ENCODE results near the gene KCNMB2. TPM values are rescaled to one million over a fixed set of nuclear protein-coding genes. Genes with fewer than 3 reads are reported as not detected.
A peak's percentile ranks its signal among the peaks of the same experiment; 100 is the strongest.

KCNMB2 gene
- total RNA-seq, 1 experiment from 2014 or later = not detected

DNA sequence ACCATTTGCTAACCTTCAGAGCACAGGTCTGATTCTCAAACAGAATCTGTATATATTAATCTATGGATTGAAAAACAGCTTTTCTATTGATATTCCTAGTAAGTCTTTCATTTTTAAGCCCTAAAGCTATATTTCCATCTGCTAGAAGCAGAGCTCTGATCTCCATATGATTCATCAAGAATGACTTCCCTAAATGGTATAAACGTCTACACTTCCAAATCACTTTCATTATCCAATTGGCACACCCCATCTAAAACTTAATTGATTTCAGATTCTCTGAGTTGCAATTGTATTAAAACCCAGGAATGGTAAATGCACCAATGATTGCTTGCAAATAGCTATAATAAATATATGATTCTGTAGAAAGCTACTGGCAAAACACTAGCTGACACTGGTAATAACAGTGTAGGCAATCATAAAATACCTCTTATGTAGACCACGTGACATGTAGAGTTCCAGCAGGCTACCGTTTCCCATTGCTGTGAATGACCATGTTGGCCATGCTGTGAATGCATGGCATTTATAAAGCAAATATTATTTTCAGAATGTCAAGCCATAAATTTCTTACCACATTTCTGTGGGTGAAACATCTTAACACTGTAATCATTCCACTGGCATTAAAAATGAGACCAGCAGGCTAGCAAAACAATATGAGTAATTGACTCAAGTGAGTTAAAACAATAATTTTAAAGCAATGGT lies 309.3 kb downstream of the KCNMB2 start:
- TF ChIP-seq ZNF263 (CRISPR knock-in tag; IDR thresholded peaks at IDR 0.05; ENCODE audit: low read depth) (no peak), SOX15 (CRISPR knock-in tag; IDR thresholded peaks at IDR 0.05) (no peak), JUN (CRISPR knock-in tag; IDR thresholded peaks at IDR 0.05) (no peak), NR3C1 (CRISPR knock-in tag; conservative IDR thresholded peaks at IDR 0.05; ENCODE audit: low read depth) (no peak)
- Mint-ChIP-seq H3K4me3 (no peak overlapping the region), H3K9me3 (peaks cover 15% of the 10 kb centered on the region)

DNA sequence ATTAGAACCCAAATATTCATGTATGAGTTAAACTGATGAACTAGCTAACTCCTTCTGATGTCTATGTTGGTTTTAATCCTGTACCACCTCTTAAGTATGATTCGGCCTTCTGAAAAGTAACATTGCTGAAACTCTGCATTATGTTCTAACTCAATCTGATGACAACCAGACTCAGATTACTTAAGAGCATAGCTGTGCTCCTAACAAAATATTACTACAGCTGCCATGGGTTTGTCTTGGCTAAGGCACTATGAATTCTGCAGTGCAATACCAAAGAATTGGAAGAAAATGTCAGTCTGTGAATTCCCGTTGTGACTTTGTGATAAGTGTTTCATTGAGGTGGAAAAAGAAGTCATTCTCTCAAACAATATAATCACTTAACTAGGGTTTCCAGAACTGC lies 311.0 kb downstream of the KCNMB2 start:
- Mint-ChIP-seq H3K27me3 (ENCODE audit: low read depth) (no peaks in the 10 kb centered on the region), H3K4me3 (no peak overlapping the region), H3K4me1 (peaks cover 31% of the 10 kb centered on the region), H3K27ac (no peak overlapping the region), H3K9me3 (no peaks in the 10 kb centered on the region), H3K36me3 (no peaks in the 10 kb centered on the region)
- ChIA-PET POLR2A (no interaction called here), CTCF (no interaction called here)
- DNase-seq (ENCODE audit: low spot score) = no peak
- ATAC-seq = no peak
- TF ChIP-seq KAT7 (CRISPR knock-in tag; IDR thresholded peaks at IDR 0.05; ENCODE audit: borderline replicate concordance) = no peak
- TF ChIP-seq, protein P1, sequence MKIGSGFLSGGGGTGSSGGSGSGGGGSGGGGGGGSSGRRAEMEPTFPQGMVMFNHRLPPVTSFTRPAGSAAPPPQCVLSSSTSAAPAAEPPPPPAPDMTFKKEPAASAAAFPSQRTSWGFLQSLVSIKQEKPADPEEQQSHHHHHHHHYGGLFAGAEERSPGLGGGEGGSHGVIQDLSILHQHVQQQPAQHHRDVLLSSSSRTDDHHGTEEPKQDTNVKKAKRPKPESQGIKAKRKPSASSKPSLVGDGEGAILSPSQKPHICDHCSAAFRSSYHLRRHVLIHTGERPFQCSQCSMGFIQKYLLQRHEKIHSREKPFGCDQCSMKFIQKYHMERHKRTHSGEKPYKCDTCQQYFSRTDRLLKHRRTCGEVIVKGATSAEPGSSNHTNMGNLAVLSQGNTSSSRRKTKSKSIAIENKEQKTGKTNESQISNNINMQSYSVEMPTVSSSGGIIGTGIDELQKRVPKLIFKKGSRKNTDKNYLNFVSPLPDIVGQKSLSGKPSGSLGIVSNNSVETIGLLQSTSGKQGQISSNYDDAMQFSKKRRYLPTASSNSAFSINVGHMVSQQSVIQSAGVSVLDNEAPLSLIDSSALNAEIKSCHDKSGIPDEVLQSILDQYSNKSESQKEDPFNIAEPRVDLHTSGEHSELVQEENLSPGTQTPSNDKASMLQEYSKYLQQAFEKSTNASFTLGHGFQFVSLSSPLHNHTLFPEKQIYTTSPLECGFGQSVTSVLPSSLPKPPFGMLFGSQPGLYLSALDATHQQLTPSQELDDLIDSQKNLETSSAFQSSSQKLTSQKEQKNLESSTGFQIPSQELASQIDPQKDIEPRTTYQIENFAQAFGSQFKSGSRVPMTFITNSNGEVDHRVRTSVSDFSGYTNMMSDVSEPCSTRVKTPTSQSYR (CRISPR knock-in tag; IDR thresholded peaks at IDR 0.05) = no peak
- TF ChIP-seq, protein P2, sequence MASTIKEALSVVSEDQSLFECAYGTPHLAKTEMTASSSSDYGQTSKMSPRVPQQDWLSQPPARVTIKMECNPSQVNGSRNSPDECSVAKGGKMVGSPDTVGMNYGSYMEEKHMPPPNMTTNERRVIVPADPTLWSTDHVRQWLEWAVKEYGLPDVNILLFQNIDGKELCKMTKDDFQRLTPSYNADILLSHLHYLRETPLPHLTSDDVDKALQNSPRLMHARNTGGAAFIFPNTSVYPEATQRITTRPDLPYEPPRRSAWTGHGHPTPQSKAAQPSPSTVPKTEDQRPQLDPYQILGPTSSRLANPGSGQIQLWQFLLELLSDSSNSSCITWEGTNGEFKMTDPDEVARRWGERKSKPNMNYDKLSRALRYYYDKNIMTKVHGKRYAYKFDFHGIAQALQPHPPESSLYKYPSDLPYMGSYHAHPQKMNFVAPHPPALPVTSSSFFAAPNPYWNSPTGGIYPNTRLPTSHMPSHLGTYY (CRISPR knock-in tag; IDR thresholded peaks at IDR 0.05) = no peak
- TF ChIP-seq, protein P3, sequence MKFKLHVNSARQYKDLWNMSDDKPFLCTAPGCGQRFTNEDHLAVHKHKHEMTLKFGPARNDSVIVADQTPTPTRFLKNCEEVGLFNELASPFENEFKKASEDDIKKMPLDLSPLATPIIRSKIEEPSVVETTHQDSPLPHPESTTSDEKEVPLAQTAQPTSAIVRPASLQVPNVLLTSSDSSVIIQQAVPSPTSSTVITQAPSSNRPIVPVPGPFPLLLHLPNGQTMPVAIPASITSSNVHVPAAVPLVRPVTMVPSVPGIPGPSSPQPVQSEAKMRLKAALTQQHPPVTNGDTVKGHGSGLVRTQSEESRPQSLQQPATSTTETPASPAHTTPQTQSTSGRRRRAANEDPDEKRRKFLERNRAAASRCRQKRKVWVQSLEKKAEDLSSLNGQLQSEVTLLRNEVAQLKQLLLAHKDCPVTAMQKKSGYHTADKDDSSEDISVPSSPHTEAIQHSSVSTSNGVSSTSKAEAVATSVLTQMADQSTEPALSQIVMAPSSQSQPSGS (CRISPR knock-in tag; IDR thresholded peaks at IDR 0.05; ENCODE audit: borderline replicate concordance, low read depth) = no peak
- TF ChIP-seq, protein P4, sequence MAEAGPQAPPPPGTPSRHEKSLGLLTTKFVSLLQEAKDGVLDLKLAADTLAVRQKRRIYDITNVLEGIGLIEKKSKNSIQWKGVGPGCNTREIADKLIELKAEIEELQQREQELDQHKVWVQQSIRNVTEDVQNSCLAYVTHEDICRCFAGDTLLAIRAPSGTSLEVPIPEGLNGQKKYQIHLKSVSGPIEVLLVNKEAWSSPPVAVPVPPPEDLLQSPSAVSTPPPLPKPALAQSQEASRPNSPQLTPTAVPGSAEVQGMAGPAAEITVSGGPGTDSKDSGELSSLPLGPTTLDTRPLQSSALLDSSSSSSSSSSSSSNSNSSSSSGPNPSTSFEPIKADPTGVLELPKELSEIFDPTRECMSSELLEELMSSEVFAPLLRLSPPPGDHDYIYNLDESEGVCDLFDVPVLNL (CRISPR knock-in tag; IDR thresholded peaks at IDR 0.05; ENCODE audit: borderline replicate concordance, low read depth) = no peak
- TF ChIP-seq, protein P5, sequence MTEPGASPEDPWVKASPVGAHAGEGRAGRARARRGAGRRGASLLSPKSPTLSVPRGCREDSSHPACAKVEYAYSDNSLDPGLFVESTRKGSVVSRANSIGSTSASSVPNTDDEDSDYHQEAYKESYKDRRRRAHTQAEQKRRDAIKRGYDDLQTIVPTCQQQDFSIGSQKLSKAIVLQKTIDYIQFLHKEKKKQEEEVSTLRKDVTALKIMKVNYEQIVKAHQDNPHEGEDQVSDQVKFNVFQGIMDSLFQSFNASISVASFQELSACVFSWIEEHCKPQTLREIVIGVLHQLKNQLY (CRISPR knock-in tag; IDR thresholded peaks at IDR 0.05) = no peak
- TF ChIP-seq CBFB (CRISPR knock-in tag; IDR thresholded peaks at IDR 0.05; ENCODE audit: low read depth) = no peak
- no peak for TF ChIP-seq HMGA2 (CRISPR knock-in tag; IDR thresholded peaks at IDR 0.05)
- TF ChIP-seq, protein P6, sequence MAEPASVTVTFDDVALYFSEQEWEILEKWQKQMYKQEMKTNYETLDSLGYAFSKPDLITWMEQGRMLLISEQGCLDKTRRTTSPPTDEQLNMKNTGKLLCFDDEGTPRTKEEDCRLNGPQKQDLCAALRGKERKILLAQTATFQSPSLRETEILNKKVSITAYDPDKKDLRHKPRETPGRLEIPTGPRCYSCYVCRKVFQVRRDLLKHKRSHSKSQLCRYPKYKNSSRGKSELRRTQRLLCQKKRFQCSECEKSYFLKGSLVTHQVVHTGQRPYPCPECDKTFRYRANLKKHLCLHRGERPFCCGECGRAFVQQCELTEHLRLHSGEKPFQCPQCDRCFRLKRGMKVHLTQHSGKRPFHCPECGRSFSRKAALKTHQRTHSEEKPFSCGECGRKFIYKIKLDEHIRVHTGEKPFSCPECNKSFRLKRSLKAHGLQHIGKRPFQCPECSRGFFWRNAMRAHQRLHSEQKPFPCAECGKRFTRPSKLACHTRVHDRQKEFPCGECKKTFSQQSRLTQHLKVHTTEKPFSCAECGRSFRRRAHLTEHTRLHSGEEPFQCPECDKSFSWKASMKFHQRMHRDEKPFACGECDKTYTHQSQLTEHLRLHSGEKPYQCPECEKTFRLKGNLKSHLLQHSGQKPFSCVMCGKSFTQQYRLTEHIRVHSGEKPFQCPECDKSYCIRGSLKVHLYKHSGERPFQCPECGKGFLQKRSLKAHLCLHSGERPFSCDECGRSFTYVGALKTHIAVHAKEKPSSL (CRISPR knock-in tag; conservative IDR thresholded peaks at IDR 0.05) = no peak
- TF ChIP-seq, protein P7, sequence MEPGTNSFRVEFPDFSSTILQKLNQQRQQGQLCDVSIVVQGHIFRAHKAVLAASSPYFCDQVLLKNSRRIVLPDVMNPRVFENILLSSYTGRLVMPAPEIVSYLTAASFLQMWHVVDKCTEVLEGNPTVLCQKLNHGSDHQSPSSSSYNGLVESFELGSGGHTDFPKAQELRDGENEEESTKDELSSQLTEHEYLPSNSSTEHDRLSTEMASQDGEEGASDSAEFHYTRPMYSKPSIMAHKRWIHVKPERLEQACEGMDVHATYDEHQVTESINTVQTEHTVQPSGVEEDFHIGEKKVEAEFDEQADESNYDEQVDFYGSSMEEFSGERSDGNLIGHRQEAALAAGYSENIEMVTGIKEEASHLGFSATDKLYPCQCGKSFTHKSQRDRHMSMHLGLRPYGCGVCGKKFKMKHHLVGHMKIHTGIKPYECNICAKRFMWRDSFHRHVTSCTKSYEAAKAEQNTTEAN (CRISPR knock-in tag; IDR thresholded peaks at IDR 0.05) = no peak
- no peak for TF ChIP-seq TEAD4 (CRISPR knock-in tag; IDR thresholded peaks at IDR 0.05)
- no peak for TF ChIP-seq GTF2I (CRISPR knock-in tag; conservative IDR thresholded peaks at IDR 0.05)
- TF ChIP-seq OVOL2 (CRISPR knock-in tag; IDR thresholded peaks at IDR 0.05; ENCODE audit: borderline replicate concordance) = no peak
- TF ChIP-seq, protein P8, sequence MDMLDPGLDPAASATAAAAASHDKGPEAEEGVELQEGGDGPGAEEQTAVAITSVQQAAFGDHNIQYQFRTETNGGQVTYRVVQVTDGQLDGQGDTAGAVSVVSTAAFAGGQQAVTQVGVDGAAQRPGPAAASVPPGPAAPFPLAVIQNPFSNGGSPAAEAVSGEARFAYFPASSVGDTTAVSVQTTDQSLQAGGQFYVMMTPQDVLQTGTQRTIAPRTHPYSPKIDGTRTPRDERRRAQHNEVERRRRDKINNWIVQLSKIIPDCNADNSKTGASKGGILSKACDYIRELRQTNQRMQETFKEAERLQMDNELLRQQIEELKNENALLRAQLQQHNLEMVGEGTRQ (CRISPR knock-in tag; IDR thresholded peaks at IDR 0.05) = no peak
- no peak for TF ChIP-seq TCF7 (CRISPR knock-in tag; IDR thresholded peaks at IDR 0.05; ENCODE audit: low read depth)

More for the DNA sequence above, 309.3 kb downstream of the KCNMB2 start:
- Mint-ChIP-seq H3K27ac (0 out of 2 replicates have a peak overlapping the region, but pooled peaks have one; percentile 11), H3K36me3 (peaks cover 14% of the 10 kb centered on the region), H3K4me1 (peaks cover 26% of the 10 kb centered on the region), H3K27me3 (ENCODE audit: low read depth) (no peaks in the 10 kb centered on the region)
- DNase-seq (ENCODE audit: low spot score) = no peak
- POLR2A ChIA-PET = no interaction called here
- CTCF ChIA-PET = no interaction called here
- no peak for ATAC-seq
